H1 (cell line): ENCODE results near the gene CDH26. TPM values are rescaled to one million over a fixed set of nuclear protein-coding genes. Genes with fewer than 3 reads are reported as not detected.

ENCODE experiments used
- CTCF ChIA-PET: fragments of 300-600 bp; sonication (Branson Sonifier 250); formaldehyde crosslinking; loops from one replicate; lab custom pipeline; 2021; ENCODE audit not compliant: partially characterized antibody; lab: Charles Lee
- POLR2A ChIA-PET: fragments of 300-600 bp; sonication (Branson Sonifier 250); formaldehyde crosslinking; loops from one replicate; lab custom pipeline; 2021; ENCODE audit warnings: inconsistent platforms; ENCODE audit not compliant: partially characterized antibody; lab: Charles Lee
- DNase-seq, 2 experiments: peaks; one replicate each; pipeline versions ENCODE4 v3.0.0 to v3.0.0-alpha.2; 2010 to 2022; ENCODE audit warnings: low spot score in 2 of 2, low read depth in 1 of 2, mixed read lengths in 1 of 2
- FAIRE-seq: peaks from 2 replicates; lab custom pipeline; 2011; peaks lifted over from hg19 to GRCh38; lab: Jason Lieb, UNC
- H2AFZ ChIP-seq: 2 replicates; pipeline ENCODE4 v1.8.1; 2012; ENCODE audit warnings: low read length, inconsistent platforms
- H2AK5ac ChIP-seq: 2 replicates; pipeline ENCODE4 v1.6.1; 2013; ENCODE audit warnings: low read depth, low read length
- H2BK120ac ChIP-seq: replicated peaks from 2 replicates; pipeline ENCODE3; 2013; ENCODE audit warnings: low read depth, low read length, inconsistent platforms
- H2BK12ac ChIP-seq: 2 replicates; pipeline ENCODE4 v1.6.1; 2013; ENCODE audit warnings: low read depth, low read length
- H2BK15ac ChIP-seq: 2 replicates; pipeline ENCODE4 v1.6.1; 2013; ENCODE audit warnings: low read length
- H2BK20ac ChIP-seq: 2 replicates; pipeline ENCODE4 v1.6.1; 2013; ENCODE audit warnings: low read length
- H2BK5ac ChIP-seq: 2 replicates; pipeline ENCODE4 v1.6.1; 2013; ENCODE audit warnings: low read depth, low read length
- H3K14ac ChIP-seq: 2 replicates; pipeline ENCODE4 v1.6.1; 2013; ENCODE audit warnings: inconsistent platforms; ENCODE audit not compliant: insufficient read length
- H3K18ac ChIP-seq: 2 replicates; pipeline ENCODE4 v1.6.1; 2013; ENCODE audit warnings: low read length; ENCODE audit errors: extremely low read depth
- H3K23ac ChIP-seq: 2 replicates; pipeline ENCODE4 v1.6.1; 2013; ENCODE audit warnings: inconsistent platforms; ENCODE audit not compliant: insufficient read length
- H3K23me2 ChIP-seq: 2 replicates; pipeline ENCODE4 v1.6.1; 2013; ENCODE audit warnings: low read depth, low read length
- H3K27ac ChIP-seq: 2 replicates; pipeline ENCODE4 v1.6.1; 2011; ENCODE audit warnings: low read depth, low read length, inconsistent platforms
- H3K27me3 ChIP-seq, 4 experiments: replicated peaks in 1 of 4; 1 replicate in 1 of 4; 2 replicates in 3 of 4; pipeline versions ENCODE4 v1.6.1 to v1.8.1; 2011 to 2013; ENCODE audit warnings: low read length in 3 of 4, mild to moderate bottlenecking in 3 of 4, inconsistent platforms in 2 of 4, mixed read lengths in 2 of 4, moderate library complexity in 1 of 4; ENCODE audit not compliant: control insufficient read depth in 3 of 4, insufficient read depth in 3 of 4; ENCODE audit errors: extremely low read depth in 1 of 4
- H3K36me3 ChIP-seq, 4 experiments: 2 replicates each; pipeline versions ENCODE4 v1.6.1 to v1.8.1; 2011 to 2013; ENCODE audit warnings: mild to moderate bottlenecking in 4 of 4, low read length in 3 of 4, moderate library complexity in 2 of 4, control low read depth in 1 of 4, inconsistent platforms in 1 of 4; ENCODE audit not compliant: insufficient read depth in 4 of 4, control insufficient read depth in 2 of 4
- H3K4ac ChIP-seq: replicated peaks from 2 replicates; pipeline ENCODE3; 2013; ENCODE audit warnings: low read length, low read depth, mixed read lengths, inconsistent platforms; ENCODE audit not compliant: insufficient read length
- H3K4me1 ChIP-seq, 4 experiments: replicated peaks in 1 of 4; 1 replicate in 1 of 4; 2 replicates in 3 of 4; pipeline versions ENCODE4 v1.6.1 to v1.8.1; 2011 to 2013; ENCODE audit warnings: low read length in 3 of 4, inconsistent platforms in 2 of 4, mixed read lengths in 1 of 4; ENCODE audit not compliant: insufficient read depth in 4 of 4, control insufficient read depth in 3 of 4
- H3K4me2 ChIP-seq, 2 experiments: 2 replicates each; pipeline versions ENCODE4 v1.6.1 to v1.8.1; 2011 to 2013; ENCODE audit warnings: low read depth in 2 of 2, low read length in 2 of 2, control low read depth in 1 of 2, inconsistent platforms in 1 of 2, mild to moderate bottlenecking in 1 of 2; ENCODE audit not compliant: insufficient read depth in 1 of 2
- H3K4me3 ChIP-seq, 4 experiments: fragments of 200-600, 300-600 bp in 1 of 4; sonication (generic), shearing (Covaris generic), sonication (Bioruptor Twin) in 1 of 4; 2 replicates each; pipeline versions ENCODE4 v1.5.1 to v1.8.1; 2011 to 2016; ENCODE audit warnings: low read length in 4 of 4, low read depth in 3 of 4, control low read depth in 2 of 4, inconsistent platforms in 2 of 4, mild to moderate bottlenecking in 2 of 4, mixed read lengths in 1 of 4, moderate library complexity in 1 of 4; ENCODE audit not compliant: insufficient read depth in 2 of 4; ENCODE audit errors: extremely low read depth in 1 of 4
- H3K56ac ChIP-seq: replicated peaks from 2 replicates; pipeline ENCODE3; 2013; ENCODE audit warnings: low read depth, mild to moderate bottlenecking, mixed read lengths, low read length, inconsistent platforms; ENCODE audit not compliant: insufficient read length
- H3K79me1 ChIP-seq: 2 replicates; pipeline ENCODE4 v1.6.1; 2013; ENCODE audit warnings: low read depth, low read length, control low read depth
- H3K79me2 ChIP-seq, 2 experiments: 2 replicates each; pipeline versions ENCODE4 v1.6.1 to v1.8.1; 2012 to 2013; ENCODE audit warnings: low read length in 2 of 2, mild to moderate bottlenecking in 2 of 2, inconsistent platforms in 1 of 2; ENCODE audit not compliant: insufficient read depth in 2 of 2, control insufficient read depth in 1 of 2
- H3K9ac ChIP-seq, 4 experiments: replicated peaks in 1 of 4; 1 replicate in 1 of 4; 2 replicates in 3 of 4; pipeline versions ENCODE4 v1.6.1 to v1.8.1; 2011 to 2013; ENCODE audit warnings: low read depth in 3 of 4, low read length in 3 of 4, control low read depth in 2 of 4, mild to moderate bottlenecking in 2 of 4, moderate library complexity in 2 of 4, inconsistent platforms in 1 of 4; ENCODE audit errors: extremely low read depth in 1 of 4
- H3K9me3 ChIP-seq, 2 experiments: 2 replicates each; pipeline versions ENCODE4 v1.6.1 to v1.8.1; 2012 to 2013; ENCODE audit warnings: mild to moderate bottlenecking in 2 of 2, moderate library complexity in 2 of 2, control low read depth in 1 of 2, inconsistent platforms in 1 of 2, low read depth in 1 of 2, low read length in 1 of 2, mixed read lengths in 1 of 2; ENCODE audit not compliant: insufficient read depth in 2 of 2
- H4K20me1 ChIP-seq, 2 experiments: replicated peaks in 1 of 2; 2 replicates each; pipeline versions ENCODE3 to v1.8.1; 2011 to 2013; ENCODE audit warnings: inconsistent platforms in 2 of 2, low read length in 2 of 2, mild to moderate bottlenecking in 1 of 2; ENCODE audit not compliant: insufficient read depth in 2 of 2, control insufficient read depth in 1 of 2
- H4K5ac ChIP-seq: 2 replicates; pipeline ENCODE4 v1.6.1; 2013; ENCODE audit warnings: low read length, low read depth, mixed read lengths, inconsistent platforms; ENCODE audit not compliant: insufficient read length
- H4K8ac ChIP-seq: 2 replicates; pipeline ENCODE4 v1.8.0; 2013; ENCODE audit warnings: mild to moderate bottlenecking, moderate library complexity, low read length, inconsistent platforms; ENCODE audit not compliant: insufficient read depth; ENCODE audit errors: extremely low read depth
- H4K91ac ChIP-seq: replicated peaks from 2 replicates; pipeline ENCODE3; 2013; ENCODE audit warnings: low read length, mixed read lengths, inconsistent platforms; ENCODE audit not compliant: insufficient read length
- BRCA1 ChIP-seq: IDR thresholded peaks from 2 replicates; pipeline ENCODE4 v1.6.1; 2012; ENCODE audit warnings: low read depth, low read length, improper control_type of control experiment
- CHD1 ChIP-seq: IDR thresholded peaks from 2 replicates; pipeline ENCODE4 v1.6.1; 2012; ENCODE audit warnings: low read depth, low read length, improper control_type of control experiment
- HDAC2 ChIP-seq, 2 experiments: fragments of 300-600 bp in 1 of 2; sonication (generic) in 1 of 2; IDR thresholded peaks; 2 replicates each; pipeline ENCODE4 v1.6.1; 2011 to 2012; ENCODE audit warnings: low read depth in 2 of 2, low read length in 2 of 2, mild to moderate bottlenecking in 2 of 2, moderate library complexity in 2 of 2, borderline replicate concordance in 1 of 2, inconsistent platforms in 1 of 2
- KDM1A ChIP-seq: fragments of 200-600, 300-600 bp; sonication (generic); IDR thresholded peaks from 2 replicates; pipeline ENCODE4 v1.7.1; 2016; ENCODE audit warnings: mild to moderate bottlenecking, low read length, borderline replicate concordance
- PHF8 ChIP-seq: fragments of 200-600 bp; sonication (generic); conservative IDR thresholded peaks from 2 replicates; pipeline ENCODE4 v1.7.1; 2012; ENCODE audit warnings: low read depth, mild to moderate bottlenecking, inconsistent platforms, low read length, moderate library complexity
- RNF2 ChIP-seq: fragments of 200-900, 300-1000 bp; sonication (generic); IDR thresholded peaks from 2 replicates; pipeline ENCODE4 v1.7.1; 2016; ENCODE audit warnings: borderline replicate concordance, low read depth, mild to moderate bottlenecking, antibody characterized with exemption, low read length; ENCODE audit not compliant: poor library complexity, severe bottlenecking; ENCODE audit errors: missing control alignments
- RXRA ChIP-seq: IDR thresholded peaks from 2 replicates; pipeline ENCODE4 v1.6.1; 2011; ENCODE audit warnings: low read depth, mild to moderate bottlenecking, low read length, moderate library complexity; ENCODE audit not compliant: insufficient read depth
- SAP30 ChIP-seq: fragments of 300-600 bp; sonication (generic); IDR thresholded peaks from 2 replicates; pipeline ENCODE4 v1.7.1; 2012; ENCODE audit warnings: low read length, moderate library complexity, mild to moderate bottlenecking, inconsistent platforms; ENCODE audit not compliant: insufficient read depth, insufficient replicate concordance
- SIRT6 ChIP-seq: IDR thresholded peaks from one replicate; pipeline ENCODE4 v1.7.1; 2012; ENCODE audit warnings: low read length, inconsistent platforms
- TAF1 ChIP-seq: IDR thresholded peaks from 2 replicates; pipeline ENCODE4 v1.6.1; 2011; ENCODE audit warnings: mild to moderate bottlenecking, low read depth, low read length
- TBP ChIP-seq: IDR thresholded peaks from 2 replicates; pipeline ENCODE4 v1.6.1; 2011; ENCODE audit warnings: low read depth, low read length, improper control_type of control experiment
- TEAD4 ChIP-seq: IDR thresholded peaks from 2 replicates; pipeline ENCODE4 v1.6.1; 2012; ENCODE audit warnings: low read depth, low read length, inconsistent platforms, mixed read lengths
- YY1 ChIP-seq: IDR thresholded peaks from 2 replicates; pipeline ENCODE4 v1.6.1; 2011; ENCODE audit warnings: low read depth, mild to moderate bottlenecking, low read length
- polyA plus RNA-seq, 7 experiments: library from polyadenylated mRNA; depleted of rRNA in 3 of 7; stranded (reverse) in 5 of 7; unstranded in 2 of 7; fragments of >200 nt in 5 of 7; fragments of 200-250 nt in 2 of 7; gene quantifications; 1 replicate in 5 of 7; 2 replicates in 1 of 7; 4 replicates in 1 of 7; pipeline versions ENCODE4 v1.2.1 to v1.2.3, GENCODE V29; 2011 to 2013; ENCODE audit warnings: missing spikeins in 2 of 7, mixed read lengths in 2 of 7
- total RNA-seq: library from RNA; stranded (reverse); fragmentation: NEBNext Ultra II Directional; extraction: Animal tissue kit (Norgen Biotek cat#: 25700); gene quantifications from 2 replicates; pipeline ENCODE4 v1.2.1, GENCODE V29; 2021
- TF ChIP-seq, protein P1 (sequence below): IDR thresholded peaks from 2 replicates; pipeline ENCODE4 v1.6.1; 2012; ENCODE audit warnings: low read length, inconsistent platforms

The CDH26 gene
- total and polyA plus RNA-seq, 2 of the 8 experiments (the other 6 are each of a cell fraction or from before 2014, with no cell fraction given): 1.5 to 1.7 TPM

DNA sequence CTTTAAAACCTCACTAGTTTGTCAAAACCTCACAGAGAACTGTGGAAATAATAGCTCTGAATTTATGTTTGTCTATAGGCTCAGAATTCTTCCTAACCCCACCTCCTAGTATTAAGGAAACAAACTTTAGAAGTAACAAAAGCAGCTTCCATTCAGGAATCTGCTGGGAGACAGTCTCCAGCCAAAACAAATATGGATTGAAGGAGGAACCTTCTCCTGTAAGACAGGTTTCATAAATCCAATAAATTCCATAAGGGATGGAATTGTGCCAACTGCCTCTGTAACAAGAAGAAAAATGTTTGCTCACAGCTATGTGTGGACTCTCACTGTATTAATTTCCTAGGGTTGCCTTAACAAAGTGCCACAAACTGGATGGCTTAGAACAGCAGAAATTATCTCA lies 32.3 kb upstream of the CDH26 start:
- no peak overlapping the region for H4K5ac ChIP-seq
- no peak overlapping the region for H3K27ac ChIP-seq
- H3K23me2 ChIP-seq: no peaks in the 10 kb centered on the region
- no peaks in the 10 kb centered on the region for H3K36me3 ChIP-seq
- no peak overlapping the region for H3K4me3 ChIP-seq
- no peak overlapping the region for H3K4me2 ChIP-seq
- POLR2A ChIA-PET: no interaction called here
- H3K18ac ChIP-seq: no peak overlapping the region
- H2BK5ac ChIP-seq: no peak overlapping the region
- no peak overlapping the region for H3K14ac ChIP-seq
- CTCF ChIA-PET: no interaction called here
- H3K56ac ChIP-seq: no peak overlapping the region
- H3K79me1 ChIP-seq: no peaks in the 10 kb centered on the region
- no peak overlapping the region for H4K91ac ChIP-seq
- H3K23ac ChIP-seq: no peak overlapping the region
- DNase-seq: no peak
- H4K8ac ChIP-seq: no peak overlapping the region
- no peaks in the 10 kb centered on the region for H3K9me3 ChIP-seq
- H2BK12ac ChIP-seq: no peak overlapping the region
- H3K4me1 ChIP-seq: no peaks in the 10 kb centered on the region
- FAIRE-seq: no peak
- no peak overlapping the region for H2BK20ac ChIP-seq
- H3K79me2 ChIP-seq: no peaks in the 10 kb centered on the region
- no peak overlapping the region for H2BK120ac ChIP-seq
- no peak overlapping the region for H3K4ac ChIP-seq
- H2BK15ac ChIP-seq: no peak overlapping the region
- no peak overlapping the region for H2AFZ ChIP-seq
- no peak overlapping the region for H2AK5ac ChIP-seq
- no peaks in the 10 kb centered on the region for H4K20me1 ChIP-seq
- H3K9ac ChIP-seq: no peak overlapping the region
- H3K27me3 ChIP-seq: peaks cover 0 to under 1% (median 0%) of the 10 kb centered on the region in 4 experiments; a peak in 1 of 7 replicates
- TF ChIP-seq CHD1: no peak
- TF ChIP-seq BRCA1: no peak
- TF ChIP-seq RNF2: no peak
- no peak for TF ChIP-seq TBP
- no peak for TF ChIP-seq TEAD4
- no peak for TF ChIP-seq RXRA
- no peak for TF ChIP-seq SIRT6
- no peak for TF ChIP-seq KDM1A
- no peak for TF ChIP-seq HDAC2 (IDR thresholded peaks at IDR 0.05; ENCODE audit: borderline replicate concordance in 1 of 2, low read depth in 2 of 2, low read length in 2 of 2)
- TF ChIP-seq TAF1: no peak
- no peak for TF ChIP-seq PHF8
- TF ChIP-seq, protein P1, sequence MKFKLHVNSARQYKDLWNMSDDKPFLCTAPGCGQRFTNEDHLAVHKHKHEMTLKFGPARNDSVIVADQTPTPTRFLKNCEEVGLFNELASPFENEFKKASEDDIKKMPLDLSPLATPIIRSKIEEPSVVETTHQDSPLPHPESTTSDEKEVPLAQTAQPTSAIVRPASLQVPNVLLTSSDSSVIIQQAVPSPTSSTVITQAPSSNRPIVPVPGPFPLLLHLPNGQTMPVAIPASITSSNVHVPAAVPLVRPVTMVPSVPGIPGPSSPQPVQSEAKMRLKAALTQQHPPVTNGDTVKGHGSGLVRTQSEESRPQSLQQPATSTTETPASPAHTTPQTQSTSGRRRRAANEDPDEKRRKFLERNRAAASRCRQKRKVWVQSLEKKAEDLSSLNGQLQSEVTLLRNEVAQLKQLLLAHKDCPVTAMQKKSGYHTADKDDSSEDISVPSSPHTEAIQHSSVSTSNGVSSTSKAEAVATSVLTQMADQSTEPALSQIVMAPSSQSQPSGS: no peak
- TF ChIP-seq YY1: no peak
- TF ChIP-seq SAP30: no peak
